ENCODE results near the gene TNIP2. TPM values are rescaled to one million over a fixed set of nuclear protein-coding genes. Genes with fewer than 3 reads are reported as not detected.

The TNIP2 gene
- total and polyA plus RNA-seq, 2 of the 8 experiments (the other 6 are each of a cell fraction or from before 2014, with no cell fraction given): 23.7 to 37.7 TPM

GRCh38 chr4:2696423-2696822 lies 59.7 kb downstream of the TNIP2 start (continued):
- no peak for TF ChIP-seq CHD7 (IDR thresholded peaks at IDR 0.05; ENCODE audit: insufficient replicate concordance, low read length)
- TF ChIP-seq GABPA (IDR thresholded peaks at IDR 0.05; ENCODE audit: borderline replicate concordance, insufficient read depth, low read length): no peak
- no peak for TF ChIP-seq MAX (IDR thresholded peaks at IDR 0.05)
- TF ChIP-seq SIX5 (IDR thresholded peaks at IDR 0.05; ENCODE audit: low read depth, low read length): no peak
- no peak for TF ChIP-seq CHD2 (IDR thresholded peaks at IDR 0.05; ENCODE audit: low read length)
